HG03521 (cell line): ENCODE data around the gene TP53.
"Not testable (repeated sequence)": the region's sequence is repeated elsewhere in the genome, so short reads cannot be mapped to it uniquely, and the experiment has no call there.

Experiments
- ATAC-seq: cut with Tn5 transposase; IDR thresholded peaks from one replicate; pipeline ENCODE4 v1.9.1; 2021; ENCODE audit warnings: mild to moderate bottlenecking, moderate library complexity; ENCODE audit not compliant: unreplicated experiment

TP53 gene

DNA sequence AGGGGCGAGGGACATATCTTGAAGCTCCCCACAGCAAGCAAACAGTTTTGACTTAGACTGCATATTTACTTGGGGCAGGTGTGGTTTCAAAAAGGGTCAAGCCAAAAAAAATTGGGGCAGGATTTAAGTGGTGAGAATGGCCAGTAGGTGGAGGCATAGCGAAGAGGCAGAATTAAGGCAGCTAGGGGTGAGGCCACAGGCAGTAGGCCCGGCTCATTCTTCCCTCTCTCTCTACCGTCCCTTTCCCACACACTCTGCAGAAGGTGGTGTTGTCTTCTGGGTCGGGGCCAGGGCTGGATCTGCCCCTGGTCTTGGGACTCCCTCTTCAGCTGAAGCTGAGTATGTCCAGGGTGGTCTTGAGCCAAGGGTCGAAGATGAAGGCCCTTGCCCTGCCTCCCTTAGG, 54.8 kb downstream of the TP53 start:
- ATAC-seq, result no peak

DNA sequence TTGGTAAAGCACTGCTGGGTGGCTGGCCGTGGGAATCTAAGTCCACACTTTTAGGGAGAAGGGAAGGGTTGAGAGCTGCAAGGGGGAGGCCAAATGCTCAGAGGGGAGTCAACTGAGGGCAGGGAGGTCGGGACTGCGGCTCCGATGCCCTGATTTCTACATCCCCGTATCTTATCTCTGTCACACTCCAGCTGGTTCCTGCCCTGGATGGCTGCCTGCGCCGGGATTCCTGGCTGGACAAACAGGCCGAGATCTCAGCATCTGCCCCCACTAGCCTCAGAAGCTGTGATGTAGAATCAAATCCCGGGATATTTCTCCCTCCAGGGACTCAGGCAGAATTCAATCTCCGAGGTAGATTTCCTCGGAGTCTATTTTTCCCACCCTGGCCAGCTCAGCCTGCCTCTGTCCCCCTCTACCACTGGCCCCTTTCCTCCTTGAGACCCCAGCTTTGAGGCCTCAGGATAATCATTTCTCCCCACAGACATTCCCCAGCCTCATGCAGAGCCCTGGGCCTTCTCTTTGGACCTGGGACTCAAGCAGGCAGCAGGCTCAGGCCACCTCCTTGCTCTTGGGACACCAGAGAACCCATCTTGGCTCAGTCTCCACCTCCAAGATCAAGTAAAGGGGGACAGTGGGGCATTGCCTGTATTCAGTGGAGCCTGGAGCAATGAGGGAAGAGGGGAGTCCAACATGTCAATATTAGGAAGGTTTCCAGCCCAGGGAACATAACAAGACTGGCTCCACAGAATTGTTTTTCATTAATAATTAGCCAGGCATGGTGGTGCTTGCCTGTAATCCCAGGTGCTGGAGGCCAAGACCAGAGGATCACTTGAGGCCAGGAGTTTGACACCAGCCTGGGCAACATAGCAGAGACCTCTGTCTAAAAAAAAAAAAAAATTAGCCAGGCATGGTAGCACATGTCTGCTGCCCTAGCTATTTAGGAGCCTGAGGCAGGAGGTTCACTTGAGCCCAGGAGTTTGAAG, 55.6 kb downstream of the TP53 start:
- ATAC-seq, result no peak

DNA sequence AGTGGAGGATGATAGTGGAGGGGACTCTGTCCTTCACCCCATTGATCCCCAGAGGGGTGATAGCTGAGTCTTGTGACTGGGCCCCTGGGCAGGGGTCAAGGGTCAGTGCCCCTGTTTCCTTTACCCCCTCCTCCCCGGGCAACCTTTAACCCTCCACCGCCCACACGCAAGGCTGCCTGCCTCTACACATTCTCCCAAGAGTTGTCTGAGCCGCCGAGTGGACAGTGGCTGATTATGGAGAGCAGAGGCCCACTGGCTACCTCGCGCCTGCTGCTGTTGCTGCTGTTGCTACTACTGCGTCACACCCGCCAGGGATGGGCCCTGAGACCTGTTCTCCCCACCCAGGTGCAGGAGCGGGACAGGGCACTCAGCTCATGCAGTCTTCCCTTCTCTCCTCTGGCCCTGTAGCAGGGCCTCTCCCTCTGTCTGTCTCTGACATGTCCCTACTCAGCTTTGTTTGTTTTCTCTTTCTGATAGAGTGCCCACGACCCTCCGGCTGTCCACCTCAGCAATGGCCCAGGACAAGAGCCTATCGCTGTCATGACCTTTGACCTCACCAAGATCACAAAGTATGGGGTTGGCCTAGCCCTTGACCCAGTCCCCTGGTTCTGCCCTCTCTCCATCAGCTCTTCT, 57.2 kb downstream of the TP53 start, which contains the start of gene SHBG:
Gene SHBG (plus strand): TSS at position 197 of the 633 bp plus-strand sequence. CDS start 38 bp downstream, at position 235.
- no peak for ATAC-seq

DNA sequence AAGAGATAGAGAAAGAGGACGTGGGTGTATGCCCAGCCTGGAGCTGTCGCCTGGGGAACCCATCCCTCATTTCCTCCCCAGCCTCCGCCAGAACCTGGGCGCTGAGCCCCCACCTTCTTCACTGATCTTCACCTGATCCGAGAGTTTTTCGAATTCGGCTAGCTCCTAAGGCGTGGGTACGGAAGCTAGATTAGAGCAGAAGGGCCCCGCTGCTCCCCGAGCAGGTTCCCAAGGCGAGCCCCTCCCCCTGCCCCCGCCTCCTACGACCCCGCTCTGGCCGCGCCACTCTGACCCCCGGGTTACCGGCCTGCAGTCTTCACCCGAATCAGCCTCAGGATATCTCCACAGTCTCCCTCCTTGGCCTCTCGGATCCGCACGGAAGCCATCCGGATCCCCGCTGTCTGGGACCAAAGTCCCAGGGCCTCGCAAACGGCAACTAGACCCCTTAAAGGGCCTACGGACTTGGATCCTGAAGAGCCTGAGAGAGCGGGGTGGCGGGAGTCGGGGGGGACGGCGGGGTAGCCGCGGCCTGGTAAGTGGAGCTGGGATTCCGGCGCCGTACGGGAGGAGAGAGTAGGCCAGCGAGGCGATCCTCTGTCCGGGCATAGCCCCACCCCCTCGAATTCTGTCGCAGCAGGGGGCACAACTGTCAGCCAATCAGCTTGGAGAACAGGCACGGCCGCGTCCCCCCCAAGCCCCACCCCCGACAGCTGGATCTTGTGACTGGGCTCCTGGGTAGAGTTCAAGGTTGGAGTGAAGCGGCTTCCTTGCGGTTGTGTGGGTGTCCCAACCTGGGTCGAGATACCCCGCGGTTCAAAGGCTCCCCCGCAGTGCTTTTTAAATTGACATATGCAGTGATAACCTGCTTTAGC, 59.8 kb downstream of the TP53 start, which contains the start of gene SAT2:
Gene SAT2 (minus strand): TSS at position 572 of the 872 bp plus-strand sequence. CDS start 186 bp downstream, at position 386.
- peak; percentile 85 for ATAC-seq

DNA sequence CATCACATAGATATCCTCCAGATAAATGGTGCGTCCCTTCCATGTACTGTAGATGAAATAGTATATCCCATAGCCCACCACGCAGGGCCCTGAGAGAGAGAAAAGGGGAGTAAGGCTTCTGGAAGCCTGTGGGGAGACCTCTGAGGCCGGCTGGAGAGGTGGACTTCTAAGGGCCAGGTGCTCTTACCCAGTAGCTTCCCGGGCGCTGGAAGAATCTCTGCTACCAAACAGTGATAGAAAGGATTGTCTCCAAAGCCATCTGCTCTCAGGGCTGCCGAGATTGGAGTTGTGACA, 60.4 kb downstream of the TP53 start:
- ATAC-seq, result no peak

DNA sequence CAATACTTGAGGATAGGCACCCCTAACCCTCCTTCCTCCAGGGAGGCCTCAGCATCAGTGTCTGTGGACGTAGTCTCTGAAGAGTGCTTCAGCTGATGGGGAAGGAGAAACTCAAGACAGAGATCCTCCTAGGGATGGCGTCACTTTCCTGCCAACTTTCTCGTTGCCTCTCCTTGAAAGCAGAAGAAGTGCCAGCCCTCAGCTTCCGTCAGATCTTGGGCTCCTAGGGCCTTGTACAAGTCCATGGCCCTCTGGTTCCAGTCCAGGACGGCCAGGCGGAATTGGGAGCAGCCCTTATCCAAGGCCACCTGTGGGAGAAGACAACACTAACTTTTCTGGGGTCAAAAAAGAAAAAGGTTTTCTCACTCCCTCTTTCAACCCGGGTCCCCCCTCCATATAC, 61.0 kb downstream of the TP53 start:
- no peak for ATAC-seq

DNA sequence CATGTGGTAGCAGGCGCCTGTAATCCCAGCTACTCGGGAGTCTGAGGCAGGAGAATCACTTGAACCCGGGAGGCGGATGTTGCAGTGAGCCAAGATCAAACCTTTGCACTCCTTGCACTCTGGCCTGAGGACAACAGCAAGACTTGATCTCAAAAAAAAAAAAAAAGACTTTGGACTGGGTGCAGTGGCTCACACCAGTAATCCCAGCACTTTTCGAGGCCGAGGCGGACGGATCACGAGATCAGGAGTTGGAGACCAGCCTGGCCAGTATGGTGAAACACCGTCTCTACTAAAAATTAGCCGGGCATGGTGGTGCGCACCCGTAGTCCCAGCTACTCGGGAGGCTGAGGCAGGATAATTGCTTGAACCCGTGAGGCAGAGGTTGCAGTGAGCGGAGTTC, 61.5 kb downstream of the TP53 start:
- ATAC-seq, result not testable (repeated sequence)

DNA sequence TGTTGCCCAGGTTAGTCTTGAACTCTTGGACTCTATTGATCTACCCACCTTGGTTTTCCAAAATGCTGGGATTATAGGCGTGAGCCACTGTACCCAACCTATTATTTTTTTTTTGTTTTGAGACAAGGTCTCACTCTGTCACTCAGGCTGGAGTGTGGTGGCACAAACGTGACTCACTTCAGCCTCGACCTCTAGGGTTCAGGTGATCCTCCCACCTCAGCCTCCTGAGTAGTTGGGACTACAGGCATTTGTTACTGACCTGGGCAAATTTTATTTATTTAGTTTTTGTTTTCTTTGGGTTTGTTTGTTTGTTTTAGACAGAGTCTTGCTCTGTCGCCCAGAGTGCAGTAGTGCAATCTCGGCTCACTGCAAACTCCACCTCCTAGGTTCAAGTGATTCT, 63.6 kb downstream of the TP53 start:
- ATAC-seq, result no peak

DNA sequence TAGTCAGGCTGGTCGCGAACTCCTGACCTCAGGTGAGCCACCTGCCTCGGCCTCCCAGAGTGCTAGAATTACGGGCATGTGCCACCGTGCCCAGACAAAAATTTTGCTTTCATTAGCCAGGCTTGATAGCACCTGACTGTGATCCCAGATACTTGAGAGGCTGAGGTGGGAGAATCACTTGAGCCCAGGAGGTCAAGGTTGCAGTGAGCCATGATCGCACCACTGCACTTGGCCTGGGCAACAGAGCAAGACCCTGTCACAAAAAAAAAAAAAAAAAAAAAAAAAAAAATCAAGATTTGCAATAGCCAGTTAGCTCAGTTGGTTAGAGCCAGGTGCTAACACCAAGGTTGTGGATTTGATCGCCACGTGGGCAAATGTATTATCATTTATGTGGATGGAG, 66.5 kb downstream of the TP53 start:
- no peak for ATAC-seq

DNA sequence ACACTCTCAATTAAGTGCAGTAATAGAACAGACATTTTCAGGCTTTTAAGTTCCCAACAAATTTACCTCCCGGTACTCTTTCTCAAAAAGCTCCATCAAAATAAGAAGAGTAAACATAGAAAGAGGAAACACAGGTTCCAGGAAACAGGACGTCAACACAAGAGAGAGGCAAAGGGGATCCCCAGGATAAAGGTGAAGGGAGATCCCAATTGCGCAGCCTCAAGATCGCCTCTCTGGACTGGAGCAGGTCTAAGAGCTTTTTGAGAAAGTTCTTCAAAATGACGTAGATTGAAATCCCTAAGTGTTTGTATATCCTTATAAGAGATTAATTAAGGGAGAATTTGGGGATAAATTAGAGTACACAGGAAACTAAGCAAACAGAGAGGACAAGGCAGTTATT, 68.7 kb downstream of the TP53 start:
- no peak for ATAC-seq
